Vagina (tissue), 2 donors: ENCODE results near the gene CHST10. TPM values are rescaled to one million over a fixed set of nuclear protein-coding genes. Genes with fewer than 3 reads are reported as not detected.
"Not testable (repeated sequence)": the region's sequence is repeated elsewhere in the genome, so short reads cannot be mapped to it uniquely, and the experiment has no call there.

Experiments
- DNase-seq, 2 donors: peaks; one replicate each; pipeline ENCODE4 v3.0.0-alpha.2; 2017; ENCODE audit errors: extremely low spot score in 2 of 2
- H3K27ac ChIP-seq: fragments of 200-600 bp; sonication (generic); one replicate; pipeline ENCODE4 v1.5.1; 2019
- H3K27me3 ChIP-seq: fragments of 200-600 bp; sonication (generic); one replicate; pipeline ENCODE4 v1.5.1; 2019
- H3K36me3 ChIP-seq, 2 donors: fragments of 200-600 bp; sonication (generic); one replicate each; pipeline ENCODE4 v1.5.1; 2017 to 2019
- H3K4me1 ChIP-seq: fragments of 200-600 bp; sonication (generic); one replicate; pipeline ENCODE4 v1.5.1; 2019
- H3K4me3 ChIP-seq, 2 donors: fragments of 200-600 bp; sonication (generic); 1 replicate in 1 of 2; 2 replicates in 1 of 2; pipeline ENCODE4 v1.5.1; 2016 to 2019
- H3K9me3 ChIP-seq: fragments of 200-600 bp; sonication (generic); one replicate; pipeline ENCODE4 v1.5.1; 2019
- POLR2A ChIP-seq, 2 donors: fragments of 450-650 bp; IDR thresholded peaks; one replicate each; pipeline ENCODE4 v1.6.1; 2017; ENCODE audit warnings: antibody characterized with exemption in 2 of 2, mild to moderate bottlenecking in 2 of 2, moderate library complexity in 2 of 2
- POLR2AphosphoS5 ChIP-seq, 2 donors: sonication (generic); formaldehyde crosslinking; IDR thresholded peaks; one replicate each; pipeline ENCODE4 v1.9.0; 2017; ENCODE audit warnings: antibody characterized with exemption in 2 of 2, mild to moderate bottlenecking in 2 of 2, low read depth in 1 of 2; ENCODE audit not compliant: insufficient read depth in 1 of 2
- intact Hi-C: fragments of 100-400 bp; cut with DNase I; formaldehyde crosslinking; loops from one replicate; pipeline ENCODE4 v1.15.1; 2023
- total RNA-seq: library from RNA; depleted of rRNA; stranded (reverse); fragments of >200 nt; gene quantifications from one replicate; pipeline ENCODE4 v1.2.3, GENCODE V29; 2016
- TF ChIP-seq, protein P1 (sequence below), 3 experiments: fragments of 450-650 bp in 2 of 3; fragments of 200-600 bp in 1 of 3; sonication (generic) in 1 of 3; IDR thresholded peaks; one replicate each; pipeline ENCODE4 v1.5.1; 2017 to 2019; ENCODE audit warnings: antibody characterized with exemption in 3 of 3, mild to moderate bottlenecking in 2 of 3, moderate library complexity in 2 of 3

CHST10 gene
- 5.6 TPM for total RNA-seq

GRCh38 chr2:100416935-100417710 lies at the start of gene CHST10:
CHST10 (minus strand) TSS chr2:100417668; CDS start chr2:100406675, 10,993 bp downstream.
- TF ChIP-seq, protein P1, sequence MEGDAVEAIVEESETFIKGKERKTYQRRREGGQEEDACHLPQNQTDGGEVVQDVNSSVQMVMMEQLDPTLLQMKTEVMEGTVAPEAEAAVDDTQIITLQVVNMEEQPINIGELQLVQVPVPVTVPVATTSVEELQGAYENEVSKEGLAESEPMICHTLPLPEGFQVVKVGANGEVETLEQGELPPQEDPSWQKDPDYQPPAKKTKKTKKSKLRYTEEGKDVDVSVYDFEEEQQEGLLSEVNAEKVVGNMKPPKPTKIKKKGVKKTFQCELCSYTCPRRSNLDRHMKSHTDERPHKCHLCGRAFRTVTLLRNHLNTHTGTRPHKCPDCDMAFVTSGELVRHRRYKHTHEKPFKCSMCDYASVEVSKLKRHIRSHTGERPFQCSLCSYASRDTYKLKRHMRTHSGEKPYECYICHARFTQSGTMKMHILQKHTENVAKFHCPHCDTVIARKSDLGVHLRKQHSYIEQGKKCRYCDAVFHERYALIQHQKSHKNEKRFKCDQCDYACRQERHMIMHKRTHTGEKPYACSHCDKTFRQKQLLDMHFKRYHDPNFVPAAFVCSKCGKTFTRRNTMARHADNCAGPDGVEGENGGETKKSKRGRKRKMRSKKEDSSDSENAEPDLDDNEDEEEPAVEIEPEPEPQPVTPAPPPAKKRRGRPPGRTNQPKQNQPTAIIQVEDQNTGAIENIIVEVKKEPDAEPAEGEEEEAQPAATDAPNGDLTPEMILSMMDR (IDR thresholded peaks at IDR 0.05) = no peak
- TF ChIP-seq POLR2AphosphoS5 (IDR thresholded peaks at IDR 0.05; ENCODE audit: insufficient read depth in 1 of 2, low read depth in 1 of 2) (peak in 1 of 2 donors; percentile 27), POLR2A (IDR thresholded peaks at IDR 0.05) (no peak)
- Histone ChIP-seq H3K27ac (peak within 1 kb of the TSS; percentile 79), H3K4me1 (peaks cover 30% of the 10 kb centered on the region), H3K9me3 (no peaks in the 10 kb centered on the region), H3K4me3 (peak within 1 kb of the TSS; percentile 73 to 76), H3K27me3 (no peaks in the 10 kb centered on the region), H3K36me3 (peaks cover 0 to 6% of the 10 kb centered on the region in 2 donors)
- DNase-seq = no peak
- intact Hi-C loops = no loop called here

DNA sequence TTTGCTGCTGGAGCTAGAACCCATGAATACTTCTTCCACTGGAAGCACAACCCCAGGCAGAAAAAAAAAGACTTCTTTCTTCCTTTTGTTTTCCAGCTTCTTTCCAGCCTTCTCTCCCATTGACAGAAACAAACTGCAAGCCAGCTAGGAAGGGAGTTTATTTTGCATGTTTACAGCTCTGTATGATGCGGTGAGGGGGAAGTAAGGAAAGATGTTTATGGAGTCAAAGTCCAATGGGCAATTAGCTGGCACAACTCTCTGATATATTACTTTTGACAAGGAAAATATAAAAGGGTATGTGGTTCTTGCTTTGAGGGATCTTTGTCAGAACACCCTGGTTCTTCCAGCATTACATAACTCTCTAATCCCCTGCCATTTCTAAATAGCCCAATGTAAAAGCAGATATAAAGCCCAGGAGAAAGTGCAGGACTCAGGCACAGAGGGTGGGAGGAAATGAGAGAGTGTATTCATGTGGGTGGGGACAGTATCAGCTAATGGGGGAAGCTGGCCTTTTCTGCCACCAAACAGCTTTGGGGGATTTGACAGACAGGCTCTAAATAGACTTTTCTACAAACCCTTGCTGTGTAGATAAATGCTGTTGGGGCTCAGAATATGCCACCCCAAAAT lies 43.5 kb upstream of the CHST10 start:
- TF ChIP-seq POLR2AphosphoS5 (IDR thresholded peaks at IDR 0.05; ENCODE audit: insufficient read depth in 1 of 2, low read depth in 1 of 2) (no peak), POLR2A (IDR thresholded peaks at IDR 0.05) (no peak)
- TF ChIP-seq, protein P1 (IDR thresholded peaks at IDR 0.05) = no peak
- H3K36me3 ChIP-seq = no peaks in the 10 kb centered on the region
- H3K27ac ChIP-seq = no peak overlapping the region
- intact Hi-C loops = no loop called here
- DNase-seq = no peak
- H3K9me3 ChIP-seq = peaks cover 12% of the 10 kb centered on the region
- H3K4me3 ChIP-seq = no peak overlapping the region
- H3K27me3 ChIP-seq = no peaks in the 10 kb centered on the region
- H3K4me1 ChIP-seq = no peaks in the 10 kb centered on the region

GRCh38 chr2:100456357-100456756 lies 38.9 kb upstream of the CHST10 start:
- H3K4me3 ChIP-seq, H3K36me3 ChIP-seq, H3K27ac ChIP-seq, H3K4me1 ChIP-seq, DNase-seq, intact Hi-C loops, H3K27me3 ChIP-seq: not testable (repeated sequence)
- H3K9me3 ChIP-seq = peaks cover 14% of the 10 kb centered on the region

GRCh38 chr2:100453853-100454252 lies 36.4 kb upstream of the CHST10 start:
- Histone ChIP-seq H3K27ac (no peak overlapping the region), H3K4me1 (no peaks in the 10 kb centered on the region), H3K4me3 (no peak overlapping the region), H3K27me3 (no peaks in the 10 kb centered on the region), H3K36me3 (no peaks in the 10 kb centered on the region), H3K9me3 (peaks cover 14% of the 10 kb centered on the region)
- intact Hi-C loops = no loop called here
- no peak for DNase-seq
- TF ChIP-seq POLR2A (IDR thresholded peaks at IDR 0.05) (no peak), POLR2AphosphoS5 (IDR thresholded peaks at IDR 0.05; ENCODE audit: insufficient read depth in 1 of 2, low read depth in 1 of 2) (no peak)
- TF ChIP-seq, protein P1 (IDR thresholded peaks at IDR 0.05) = no peak

- Histone ChIP-seq H3K27me3 (no peaks in the 10 kb centered on the region), H3K4me3 (no peak overlapping the region), H3K36me3 (no peaks in the 10 kb centered on the region), H3K4me1 (no peaks in the 10 kb centered on the region), H3K9me3 (peaks cover 9% of the 10 kb centered on the region), H3K27ac (no peak overlapping the region)
- TF ChIP-seq POLR2A (IDR thresholded peaks at IDR 0.05) = no peak
- TF ChIP-seq, protein P1 (IDR thresholded peaks at IDR 0.05) = no peak
- no peak for TF ChIP-seq POLR2AphosphoS5 (IDR thresholded peaks at IDR 0.05; ENCODE audit: insufficient read depth in 1 of 2, low read depth in 1 of 2)
- DNase-seq = no peak
- intact Hi-C loops = no loop called here
Observed at GRCh38 chr2:100451734-100452133, 34.3 kb upstream of the CHST10 start.
